B cell (primary cell): Measurements from ENCODE around the gene DNAH8. TPM values are rescaled to one million over a fixed set of nuclear protein-coding genes. Genes with fewer than 3 reads are reported as not detected.

Experiments used
- ATAC-seq: fragments of 200-7000 bp; cut with Tn5 transposase; one replicate; pipeline ENCODE4 v1.10.0; 2021; ENCODE audit warnings: low read depth, mild to moderate bottlenecking, moderate number of reproducible peaks, moderate library complexity
- CTCF ChIA-PET: fragments of 350-600 bp; sonication (Branson Sonifier 250); formaldehyde crosslinking; loops from one replicate; lab custom pipeline; 2021; ENCODE audit warnings: antibody characterized with exemption, inconsistent platforms; lab: Charles Lee
- POLR2A ChIA-PET: fragments of 350-600 bp; sonication (Branson Sonifier 250); formaldehyde crosslinking; loops from one replicate; lab custom pipeline; 2021; ENCODE audit warnings: antibody characterized with exemption; lab: Charles Lee
- DNase-seq: peaks from one replicate; pipeline ENCODE4 v3.0.0; 2013
- H2AFZ ChIP-seq: 2 replicates; pipeline ENCODE4 v1.6.1; 2012; ENCODE audit warnings: mild to moderate bottlenecking, low read depth, low read length; ENCODE audit not compliant: insufficient read depth, poor library complexity, severe bottlenecking
- H3K27ac ChIP-seq, 2 donors: 1 replicate in 1 of 2; 2 replicates in 1 of 2; pipeline ENCODE4 v1.5.1; 2012 to 2013; ENCODE audit warnings: low read length in 2 of 2, mild to moderate bottlenecking in 2 of 2, moderate library complexity in 1 of 2
- H3K27me3 ChIP-seq, 4 experiments: fragments of 200-600 bp in 1 of 4; sonication (generic) in 1 of 4; replicated peaks in 1 of 4; 1 replicate in 2 of 4; 2 replicates in 2 of 4; pipeline versions ENCODE4 v1.6.1 to v1.7.0; 2013 to 2016; ENCODE audit warnings: low read length in 3 of 4, mild to moderate bottlenecking in 2 of 4, mixed read lengths in 1 of 4, moderate library complexity in 1 of 4; ENCODE audit not compliant: insufficient read depth in 4 of 4, control insufficient read depth in 3 of 4; ENCODE audit errors: control extremely low read depth in 1 of 4
- H3K36me3 ChIP-seq, 2 experiments: replicated peaks in 1 of 2; 1 replicate in 1 of 2; 2 replicates in 1 of 2; pipeline versions ENCODE4 v1.6.1 to v1.7.1; 2013; ENCODE audit warnings: low read length in 1 of 2; ENCODE audit not compliant: insufficient read depth in 2 of 2, control insufficient read depth in 1 of 2; ENCODE audit errors: control extremely low read depth in 1 of 2, extremely low read depth in 1 of 2
- H3K4me1 ChIP-seq, 2 donors: fragments of 200-600 bp in 1 of 2; sonication (generic) in 1 of 2; 1 replicate in 1 of 2; 2 replicates in 1 of 2; pipeline versions ENCODE4 v1.5.1 to v1.6.1; 2013 to 2017; ENCODE audit warnings: low read length in 2 of 2; ENCODE audit not compliant: control insufficient read depth in 2 of 2, insufficient read depth in 2 of 2
- H3K4me2 ChIP-seq: replicated peaks from 2 replicates; pipeline ENCODE3; 2012; ENCODE audit warnings: mild to moderate bottlenecking, low read depth, low read length; ENCODE audit not compliant: poor library complexity, severe bottlenecking
- H3K4me3 ChIP-seq, 5 experiments: fragments of 200-600 bp in 1 of 5; sonication (generic) in 1 of 5; 1 replicate in 3 of 5; 2 replicates in 2 of 5; pipeline versions ENCODE4 v1.5.1 to v1.7.0; 2011 to 2016; ENCODE audit warnings: low read length in 4 of 5, mild to moderate bottlenecking in 4 of 5, low read depth in 2 of 5, control low read depth in 1 of 5, moderate library complexity in 1 of 5; ENCODE audit not compliant: insufficient read depth in 1 of 5; ENCODE audit errors: control extremely low read depth in 1 of 5, extremely low read depth in 1 of 5
- H3K79me2 ChIP-seq: fragments of 200-600 bp; sonication (generic); one replicate; pipeline ENCODE4 v1.6.0; 2016; ENCODE audit warnings: low read length; ENCODE audit not compliant: control insufficient read depth, insufficient read depth
- H3K9ac ChIP-seq: fragments of 200-600 bp; sonication (generic); 2 replicates; pipeline ENCODE4 v1.6.1; 2017; ENCODE audit warnings: mild to moderate bottlenecking, low read length, moderate library complexity
- H3K9me3 ChIP-seq, 3 donors: one replicate each; pipeline versions ENCODE4 v1.6.1 to v1.7.1; 2013; ENCODE audit warnings: low read length in 2 of 3; ENCODE audit not compliant: control insufficient read depth in 2 of 3, insufficient read depth in 1 of 3; ENCODE audit errors: control extremely low read depth in 1 of 3
- H4K20me1 ChIP-seq: 2 replicates; pipeline ENCODE4 v1.6.0; 2012; ENCODE audit warnings: mild to moderate bottlenecking, low read length; ENCODE audit not compliant: insufficient read depth, control insufficient read depth, poor library complexity, severe bottlenecking
- H3K27ac Mint-ChIP-seq: one replicate; pipeline ENCODE4 v1.8.0; 2021; ENCODE audit warnings: mixed read lengths
- H3K27me3 Mint-ChIP-seq: one replicate; pipeline ENCODE4 v1.8.0; 2021; ENCODE audit warnings: mixed read lengths
- H3K4me1 Mint-ChIP-seq: one replicate; pipeline ENCODE4 v1.8.0; 2021; ENCODE audit warnings: mixed read lengths
- H3K4me3 Mint-ChIP-seq: one replicate; pipeline ENCODE4 v1.8.0; 2021; ENCODE audit warnings: mixed read lengths
- H3K9me3 Mint-ChIP-seq: one replicate; pipeline ENCODE4 v1.8.0; 2022; ENCODE audit warnings: mixed read lengths; ENCODE audit not compliant: insufficient read depth
- EZH2 ChIP-seq: IDR thresholded peaks from 2 replicates; pipeline ENCODE4 v1.6.1; 2012; ENCODE audit warnings: borderline replicate concordance, low read depth, mild to moderate bottlenecking, moderate library complexity, low read length; ENCODE audit not compliant: insufficient read depth, poor library complexity, severe bottlenecking
- WGBS: methylation state at CpG from one replicate; pipeline ENCODE4 v1.1.5; 2013; ENCODE audit warnings: missing lambda C conversion rate; ENCODE audit not compliant: insufficient coverage; 5-methylcytosine and 5-hydroxymethylcytosine counted together
- intact Hi-C: fragments of 100-400 bp; cut with micrococcal nuclease; formaldehyde crosslinking; loops from one replicate; pipeline ENCODE4 v1.10.0; 2022
- polyA plus RNA-seq: library from polyadenylated mRNA; depleted of rRNA; stranded (reverse); fragments of >200 nt; gene quantifications from 2 replicates; pipeline ENCODE4 v1.2.3, GENCODE V29; 2012
- total RNA-seq, 2 donors: library from RNA; stranded (reverse); fragments of 120-200 nt in 1 of 2; gene quantifications; 1 replicate in 1 of 2; 2 replicates in 1 of 2; pipeline versions ENCODE4 v1.2.3 to v1.2.4, GENCODE V29; 2013 to 2022
- TF ChIP-seq, protein P1 (sequence below): fragments of 200-600 bp; IDR thresholded peaks from one replicate; pipeline ENCODE4 v1.8.0; 2022; ENCODE audit warnings: antibody characterized with exemption, mild to moderate bottlenecking

DNAH8 gene
- total and polyA plus RNA-seq, 2 donors (not counting 1 experiment from before 2014, with no cell fraction given): 0.69 to 1.1 TPM

DNA sequence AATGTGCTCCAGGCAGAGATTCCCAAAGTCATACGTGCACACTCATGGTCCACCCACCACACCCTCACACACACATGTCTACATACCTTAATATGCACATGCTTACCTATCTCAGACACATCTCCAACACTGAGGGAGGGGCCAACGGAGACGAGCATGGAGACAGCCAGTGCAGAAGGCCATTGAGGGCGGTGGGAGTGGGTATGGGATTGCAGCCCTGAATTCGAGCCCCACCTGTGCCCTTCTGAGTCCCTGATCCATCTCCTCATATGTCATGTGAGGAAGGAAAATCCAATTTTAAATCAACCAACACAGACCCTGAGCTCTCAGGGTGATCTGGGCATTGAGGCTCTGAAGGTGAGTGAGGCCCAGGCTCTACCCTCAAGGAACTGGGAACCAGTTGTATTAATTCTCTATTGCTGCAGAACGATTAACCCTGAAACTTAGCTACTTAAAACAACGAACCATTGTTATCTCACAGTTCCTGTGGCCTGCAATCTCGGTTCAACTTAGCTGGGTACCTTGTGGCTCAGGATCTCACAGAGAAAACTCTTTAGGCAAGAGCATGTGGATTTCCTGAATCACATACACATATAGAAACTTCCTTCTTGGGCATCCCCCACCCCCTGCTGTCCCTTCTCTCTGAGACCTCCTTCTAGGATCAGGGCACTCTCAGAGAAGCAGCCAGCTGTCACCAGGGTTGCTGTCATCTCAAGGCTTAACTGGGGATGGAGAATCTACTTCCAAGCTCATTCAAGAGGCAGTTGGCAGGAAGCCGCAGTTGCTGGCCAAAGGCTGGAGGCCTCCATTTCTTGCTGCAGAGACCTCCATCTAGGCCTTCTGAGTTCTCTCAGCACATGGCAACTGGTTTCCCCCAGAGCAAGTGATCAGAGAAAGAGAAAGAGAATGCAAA lies 361.8 kb downstream of the DNAH8 start:
- ChIA-PET CTCF (no interaction called here), POLR2A (no interaction called here)
- H3K9ac ChIP-seq: no peak overlapping the region
- no peaks in the 10 kb centered on the region for H3K9me3 Mint-ChIP-seq
- no peak overlapping the region for H3K27ac ChIP-seq
- ATAC-seq (no peak), DNase-seq (no peak)
- H3K4me2 ChIP-seq: no peak overlapping the region
- no peaks in the 10 kb centered on the region for H4K20me1 ChIP-seq
- no peak for TF ChIP-seq EZH2
- TF ChIP-seq, protein P1, sequence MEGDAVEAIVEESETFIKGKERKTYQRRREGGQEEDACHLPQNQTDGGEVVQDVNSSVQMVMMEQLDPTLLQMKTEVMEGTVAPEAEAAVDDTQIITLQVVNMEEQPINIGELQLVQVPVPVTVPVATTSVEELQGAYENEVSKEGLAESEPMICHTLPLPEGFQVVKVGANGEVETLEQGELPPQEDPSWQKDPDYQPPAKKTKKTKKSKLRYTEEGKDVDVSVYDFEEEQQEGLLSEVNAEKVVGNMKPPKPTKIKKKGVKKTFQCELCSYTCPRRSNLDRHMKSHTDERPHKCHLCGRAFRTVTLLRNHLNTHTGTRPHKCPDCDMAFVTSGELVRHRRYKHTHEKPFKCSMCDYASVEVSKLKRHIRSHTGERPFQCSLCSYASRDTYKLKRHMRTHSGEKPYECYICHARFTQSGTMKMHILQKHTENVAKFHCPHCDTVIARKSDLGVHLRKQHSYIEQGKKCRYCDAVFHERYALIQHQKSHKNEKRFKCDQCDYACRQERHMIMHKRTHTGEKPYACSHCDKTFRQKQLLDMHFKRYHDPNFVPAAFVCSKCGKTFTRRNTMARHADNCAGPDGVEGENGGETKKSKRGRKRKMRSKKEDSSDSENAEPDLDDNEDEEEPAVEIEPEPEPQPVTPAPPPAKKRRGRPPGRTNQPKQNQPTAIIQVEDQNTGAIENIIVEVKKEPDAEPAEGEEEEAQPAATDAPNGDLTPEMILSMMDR: no peak
- intact Hi-C loops: no loop called here
- no peaks in the 10 kb centered on the region for H3K79me2 ChIP-seq
- H3K4me3 Mint-ChIP-seq: no peak overlapping the region
- peaks cover 5% of the 10 kb centered on the region for H3K27me3 Mint-ChIP-seq
- 71% methylated on average over 4 of the region's 9 CpGs for WGBS
- H3K27ac Mint-ChIP-seq: no peak overlapping the region
- no peaks in the 10 kb centered on the region for H3K9me3 ChIP-seq
- H3K4me1 Mint-ChIP-seq: no peaks in the 10 kb centered on the region
- H3K36me3 ChIP-seq: no peaks in the 10 kb centered on the region
- H2AFZ ChIP-seq: no peak overlapping the region
- H3K4me3 ChIP-seq: no peak overlapping the region
- H3K27me3 ChIP-seq: no peaks in the 10 kb centered on the region
- H3K4me1 ChIP-seq: no peaks in the 10 kb centered on the region
